Retina (tissue), 1 donor: ENCODE measurements around the gene INSM2.
A peak's percentile ranks its signal among the peaks of the same experiment; 100 is the strongest.

ENCODE experiments used
- DNase-seq: peaks from one replicate; pipeline ENCODE4 v3.0.0-alpha.2; 2016

INSM2 gene

GRCh38 chr14:35551081-35551480 is 17.1 kb downstream of the INSM2 start:
- DNase-seq, result no peak

DNA sequence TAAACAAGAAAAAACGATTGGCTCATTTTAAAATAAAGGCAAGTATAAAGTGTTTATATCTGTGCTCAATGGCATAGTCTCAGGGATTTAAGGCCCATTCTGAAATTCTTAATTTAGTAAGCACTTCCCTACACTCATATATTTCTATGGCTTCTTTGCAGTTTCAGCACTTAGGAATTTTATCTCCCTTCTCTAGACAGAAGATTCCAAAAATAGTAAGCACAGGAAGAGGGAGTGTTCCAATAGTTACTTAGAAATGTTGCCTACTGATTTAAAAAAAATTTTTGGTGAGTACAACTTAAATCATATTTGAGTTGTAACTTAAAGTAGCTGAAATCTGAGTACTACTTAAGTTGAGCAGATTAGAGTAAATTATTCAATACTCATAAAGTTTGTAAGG is 19.8 kb downstream of the INSM2 start:
- DNase-seq, result no peak

DNA sequence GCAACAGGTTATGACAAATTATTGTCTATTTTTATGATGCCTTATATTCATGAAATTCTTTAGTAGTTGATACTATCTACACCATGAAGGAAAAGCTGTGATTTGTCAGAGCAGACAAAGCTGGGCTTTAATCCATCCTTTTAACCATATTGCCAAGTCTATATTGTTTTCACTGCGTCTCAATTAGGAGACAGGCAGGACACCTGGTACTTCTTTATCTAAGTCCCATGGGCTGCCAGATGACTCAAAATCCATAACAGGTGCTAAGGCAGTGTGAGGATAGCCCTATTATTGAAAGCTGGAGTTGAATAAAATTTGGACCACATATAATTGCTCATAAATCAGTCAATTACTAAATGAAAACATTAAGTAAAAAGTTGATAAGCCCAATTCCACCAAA is 22.6 kb downstream of the INSM2 start:
- no peak for DNase-seq

DNA sequence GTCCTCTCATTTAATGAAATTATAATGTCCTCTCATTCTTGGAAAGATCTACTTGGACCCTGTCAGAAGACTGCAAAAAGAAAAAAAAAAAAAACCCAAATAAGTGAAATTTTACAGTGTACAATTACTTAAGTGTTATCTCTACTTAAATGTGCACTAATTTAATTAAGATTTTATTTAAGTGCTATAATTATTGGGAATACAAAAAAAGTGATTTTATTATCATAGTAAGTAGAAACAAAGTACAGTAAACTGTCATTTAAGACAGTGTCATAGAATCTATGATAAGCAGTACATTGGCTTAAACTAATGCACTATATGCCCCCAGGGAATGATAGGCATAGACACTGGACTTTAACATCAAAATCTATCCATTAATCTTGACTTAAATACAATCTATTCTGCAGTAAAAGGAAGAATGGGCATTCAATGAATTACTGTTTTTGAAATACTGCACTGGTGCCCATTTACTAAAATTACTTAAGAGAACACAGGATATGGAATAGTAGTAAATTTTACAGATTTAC is 23.3 kb downstream of the INSM2 start:
- no peak for DNase-seq

DNA sequence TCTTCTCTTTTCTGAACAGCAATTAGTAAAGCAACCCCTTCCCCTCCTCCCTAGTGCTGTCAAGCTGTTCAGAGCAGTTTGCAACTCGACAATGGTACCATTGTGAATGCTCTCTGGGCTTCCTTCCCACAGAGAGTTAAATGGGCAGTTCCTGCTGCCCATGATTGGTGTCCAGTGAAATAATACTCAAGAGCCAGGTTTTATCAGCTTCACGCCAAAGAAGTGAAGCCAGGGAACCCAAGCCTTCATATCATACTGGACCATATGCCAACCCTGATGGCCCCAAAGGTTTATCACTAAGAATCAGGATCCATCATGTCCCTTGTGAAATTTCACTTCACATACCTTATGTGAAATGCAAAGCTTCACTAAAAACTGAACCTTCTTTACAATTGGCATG is 24.7 kb downstream of the INSM2 start:
- peak; percentile 64 for DNase-seq

DNA sequence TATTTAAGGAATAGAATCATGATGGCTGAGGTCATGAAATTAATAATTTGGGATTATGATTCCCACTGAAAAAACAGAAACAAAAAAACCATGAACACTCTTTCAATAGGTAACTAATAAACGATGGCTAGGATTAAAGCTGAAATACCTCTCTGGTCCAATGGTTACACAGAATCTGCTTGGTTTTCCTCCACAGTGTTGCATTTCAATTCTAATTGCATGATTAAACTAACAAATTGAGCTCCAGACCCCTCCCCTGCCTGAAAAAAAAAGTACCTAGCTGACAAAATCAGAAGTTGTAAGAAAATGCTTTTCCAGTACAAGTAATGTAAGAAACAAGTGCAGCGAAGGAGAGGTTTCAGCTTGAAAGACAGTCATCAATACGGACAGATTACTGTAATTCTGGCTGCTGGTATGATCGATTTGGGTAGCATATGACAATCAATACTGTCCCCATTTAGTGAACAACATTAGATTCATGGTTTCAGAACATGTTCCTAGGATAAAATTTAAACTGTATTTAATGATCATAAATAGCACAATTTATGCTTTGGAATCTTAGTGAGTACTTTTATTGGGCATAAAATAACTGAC is 32.0 kb downstream of the INSM2 start:
- no peak for DNase-seq

- DNase-seq, result no peak
Observed at GRCh38 chr14:35571598-35571997, 37.6 kb downstream of the INSM2 start.

DNA sequence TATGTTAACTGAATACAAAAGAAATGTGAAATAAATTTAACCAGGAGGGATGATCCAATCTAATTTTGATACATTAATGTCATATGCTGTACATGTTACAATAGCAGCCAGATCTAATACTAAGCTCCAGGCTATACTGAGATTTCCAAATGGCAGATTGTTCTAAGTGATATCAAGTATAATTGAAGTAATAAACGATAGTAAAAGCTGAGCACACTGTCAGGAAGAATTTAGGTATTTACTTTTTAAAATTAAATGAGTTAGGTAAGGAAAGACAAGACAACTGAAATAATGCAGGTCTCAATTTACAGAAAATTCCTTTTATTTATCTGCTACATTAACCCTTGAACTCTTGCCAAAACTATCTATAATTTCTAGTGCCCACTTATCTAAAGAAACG is 39.9 kb downstream of the INSM2 start:
- DNase-seq, result no peak

GRCh38 chr14:35576260-35576659 is 42.3 kb downstream of the INSM2 start:
- no peak for DNase-seq

- no peak for DNase-seq
Observed at GRCh38 chr14:35576856-35577255, 42.9 kb downstream of the INSM2 start.

GRCh38 chr14:35578135-35578534 is 44.2 kb downstream of the INSM2 start:
- DNase-seq, result no peak

DNA sequence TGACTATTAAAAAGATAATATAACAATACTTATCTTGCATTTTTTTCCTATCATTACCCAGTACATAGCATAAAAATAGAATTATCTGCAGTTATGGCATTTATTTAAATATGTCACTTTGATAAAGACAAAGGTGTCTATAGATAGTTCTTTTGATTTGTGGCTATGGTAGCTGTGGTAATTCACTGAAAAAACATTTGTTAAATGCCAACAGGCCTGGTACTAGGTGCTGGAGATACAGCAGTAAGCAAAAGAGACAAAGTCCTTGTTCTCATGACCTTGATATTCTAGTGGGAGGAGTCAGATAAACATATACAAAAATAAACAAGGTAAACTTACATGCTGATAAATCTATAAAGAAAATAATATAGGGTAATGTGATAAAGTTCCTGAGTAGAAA is 44.7 kb downstream of the INSM2 start:
- no peak for DNase-seq
